NCI-H146 treated with DMSO at 0.1 percent for 48 hours (cell line): ENCODE measurements around the gene CNTNAP4.

Experiments used
- DNase-seq: peaks from one replicate; lab custom pipeline; 2025; ENCODE audit not compliant: unreplicated experiment; lab: John Stamatoyannopoulos, UW

CNTNAP4 gene

GRCh38 chr16:76389126-76389525 lies 111.9 kb downstream of the CNTNAP4 start:
- DNase-seq = no peak

DNA sequence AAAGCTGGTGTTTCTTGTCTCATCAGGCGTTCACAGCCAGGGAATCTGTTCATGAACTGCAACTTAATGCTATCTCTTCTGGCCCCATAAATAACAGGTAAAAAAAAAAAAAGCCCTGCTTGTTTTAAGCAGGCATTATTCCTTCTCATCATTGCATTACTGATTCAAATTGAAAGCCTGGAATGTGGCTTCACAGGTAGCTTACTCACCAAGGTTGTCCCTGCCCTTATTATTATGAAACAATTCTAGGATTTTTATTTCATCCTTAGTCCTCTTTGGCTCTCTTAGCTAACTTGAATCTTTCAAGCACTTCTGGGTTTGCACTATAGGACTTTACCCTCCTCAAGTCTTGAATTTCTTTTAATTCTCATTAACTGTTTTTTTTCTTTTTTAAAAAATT lies 113.3 kb downstream of the CNTNAP4 start:
- no peak for DNase-seq

GRCh38 chr16:76396977-76397376 lies 119.8 kb downstream of the CNTNAP4 start:
- DNase-seq = no peak

DNA sequence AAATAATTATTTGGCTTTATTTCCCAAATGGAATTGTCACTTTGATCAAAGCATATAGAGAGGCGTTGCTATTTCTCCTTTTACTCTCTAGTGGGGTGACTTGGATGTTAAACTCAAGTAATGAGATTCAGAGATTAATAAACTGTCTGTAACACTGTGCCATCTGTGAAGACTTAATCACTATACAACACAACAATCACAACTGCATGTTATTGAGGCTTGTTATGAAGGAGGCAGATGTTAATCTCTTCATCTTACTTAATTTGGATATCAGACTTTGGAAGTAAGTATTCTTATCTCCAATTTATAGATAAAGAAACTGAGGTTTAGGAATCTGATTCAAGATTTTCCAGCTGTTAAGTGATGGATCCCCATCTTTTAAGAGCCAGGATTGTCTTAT lies 132.5 kb downstream of the CNTNAP4 start:
- DNase-seq = no peak

GRCh38 chr16:76421571-76421970 lies 144.4 kb downstream of the CNTNAP4 start:
- DNase-seq = no peak

DNA sequence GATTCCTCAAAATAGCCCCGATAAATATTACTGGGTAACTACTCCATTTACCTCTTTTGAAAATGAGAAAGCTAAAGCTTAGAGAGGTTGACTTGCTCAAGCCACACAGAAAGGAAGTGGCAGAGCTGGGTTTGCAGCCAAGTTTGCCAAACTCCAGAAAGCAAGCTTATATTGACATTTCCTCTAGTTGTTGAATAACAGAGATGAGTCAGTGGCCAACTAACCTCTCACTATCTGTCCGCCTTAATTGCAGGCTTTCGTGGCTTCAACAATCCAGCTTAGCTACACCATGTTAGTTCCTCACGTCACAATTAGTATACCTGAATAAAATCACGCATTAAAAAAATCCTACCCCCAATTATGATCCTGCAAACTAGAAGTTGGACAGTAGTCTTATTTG lies 151.7 kb downstream of the CNTNAP4 start:
- DNase-seq = no peak

DNA sequence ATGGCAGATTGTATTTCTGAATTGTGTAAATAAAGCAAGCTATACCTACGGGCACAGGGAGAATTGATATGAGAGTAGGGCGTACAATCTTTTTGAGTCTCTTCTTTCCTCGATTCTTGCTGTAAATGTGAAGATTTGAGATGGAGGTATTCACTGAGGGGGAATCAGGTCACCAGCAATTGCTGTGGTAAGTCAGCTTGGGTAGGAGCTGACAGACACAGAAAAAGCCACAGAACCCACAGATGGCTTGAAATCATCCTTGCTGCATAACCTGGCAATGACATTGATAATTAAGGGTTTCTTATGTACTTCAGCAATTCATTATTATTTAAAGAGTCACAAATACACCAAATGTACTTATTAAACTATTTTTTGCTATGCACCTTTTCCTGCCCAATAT lies 164.2 kb downstream of the CNTNAP4 start:
- no peak for DNase-seq

GRCh38 chr16:76441876-76442275 lies 164.7 kb downstream of the CNTNAP4 start:
- DNase-seq = no peak

GRCh38 chr16:76443973-76444372 lies 166.8 kb downstream of the CNTNAP4 start:
- no peak for DNase-seq

DNA sequence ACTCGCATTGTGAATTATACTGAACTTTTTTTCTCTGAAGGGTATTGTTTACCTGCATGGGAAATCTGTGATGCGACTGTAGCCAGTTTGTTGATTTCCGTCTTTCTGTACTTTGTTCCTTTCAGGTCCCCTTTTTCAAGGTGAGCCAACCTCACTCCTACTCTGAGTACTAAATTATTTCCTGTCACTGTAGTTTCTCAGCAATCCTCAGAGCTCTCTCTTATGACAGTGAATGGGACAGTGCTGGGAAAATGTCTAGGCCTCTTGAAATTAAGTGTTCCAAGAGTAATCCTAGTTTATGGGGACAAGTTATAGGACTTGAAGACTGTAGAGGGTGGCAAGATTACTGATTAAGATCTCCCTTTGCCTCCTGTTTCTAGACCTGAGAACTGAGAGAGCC lies 167.6 kb downstream of the CNTNAP4 start:
- no peak for DNase-seq

DNA sequence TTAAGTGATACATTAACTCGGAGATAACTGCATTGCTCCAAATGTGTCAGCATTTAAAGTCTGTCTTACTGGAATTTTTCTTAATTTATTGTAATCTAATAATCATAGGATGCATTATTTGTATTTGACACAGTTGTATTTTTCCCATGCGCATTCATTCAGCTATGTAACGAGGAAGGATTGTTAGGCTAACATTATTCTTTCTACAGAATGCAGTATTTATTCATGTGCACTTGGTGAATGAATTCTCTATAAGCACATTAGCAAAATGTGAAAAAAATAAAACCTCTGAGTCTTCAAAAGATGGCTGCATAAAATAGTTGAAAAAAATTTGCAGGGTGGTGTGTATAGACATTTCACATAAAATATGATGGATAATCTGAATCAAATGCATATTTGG lies 168.6 kb downstream of the CNTNAP4 start:
- DNase-seq = no peak

- DNase-seq = no peak
Measured at GRCh38 chr16:76446251-76446650, 169.1 kb downstream of the CNTNAP4 start.

GRCh38 chr16:76450890-76451289 lies 173.7 kb downstream of the CNTNAP4 start:
- no peak for DNase-seq

- no peak for DNase-seq
Measured at GRCh38 chr16:76455257-76455656, 178.1 kb downstream of the CNTNAP4 start.

- no peak for DNase-seq
Measured at GRCh38 chr16:76456016-76456415, 178.8 kb downstream of the CNTNAP4 start.

DNA sequence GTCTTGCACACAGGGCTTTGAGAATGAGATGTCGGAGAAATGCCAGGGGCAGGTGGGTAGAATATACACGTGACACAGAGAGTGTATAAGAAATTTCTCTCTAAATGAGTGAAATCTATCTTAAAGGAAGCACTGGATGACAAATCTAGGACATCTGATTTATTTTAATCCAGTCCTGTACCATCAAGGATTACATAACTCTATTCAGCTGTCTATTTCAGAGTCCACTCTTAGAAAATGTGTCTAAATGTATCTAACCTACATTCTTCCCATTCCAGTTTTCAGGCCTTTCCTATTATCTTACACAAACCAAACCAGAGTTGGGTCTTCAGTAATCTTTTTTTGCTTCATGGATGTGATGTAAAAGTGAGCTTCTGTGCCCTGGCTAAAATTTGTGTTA lies 181.9 kb downstream of the CNTNAP4 start:
- no peak for DNase-seq

DNA sequence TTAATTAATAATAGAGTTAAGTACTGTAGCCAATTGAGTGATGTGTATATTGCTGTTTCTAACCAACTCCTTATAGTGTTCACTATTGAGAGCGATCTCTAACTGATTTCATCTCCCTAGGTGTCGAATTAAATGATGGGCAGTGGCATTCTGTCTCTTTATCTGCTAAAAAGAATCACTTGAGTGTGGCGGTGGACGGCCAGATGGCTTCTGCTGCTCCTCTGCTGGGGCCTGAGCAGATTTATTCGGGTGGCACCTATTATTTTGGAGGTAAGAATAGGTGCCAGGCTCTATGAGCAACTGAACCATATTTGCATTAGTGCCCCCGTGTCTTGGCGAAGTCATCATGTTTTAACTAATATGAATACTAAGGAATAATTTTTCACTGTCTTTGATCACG lies 184.6 kb downstream of the CNTNAP4 start:
- no peak for DNase-seq

- DNase-seq = no peak
Measured at GRCh38 chr16:76464955-76465620, 187.9 kb downstream of the CNTNAP4 start.

DNA sequence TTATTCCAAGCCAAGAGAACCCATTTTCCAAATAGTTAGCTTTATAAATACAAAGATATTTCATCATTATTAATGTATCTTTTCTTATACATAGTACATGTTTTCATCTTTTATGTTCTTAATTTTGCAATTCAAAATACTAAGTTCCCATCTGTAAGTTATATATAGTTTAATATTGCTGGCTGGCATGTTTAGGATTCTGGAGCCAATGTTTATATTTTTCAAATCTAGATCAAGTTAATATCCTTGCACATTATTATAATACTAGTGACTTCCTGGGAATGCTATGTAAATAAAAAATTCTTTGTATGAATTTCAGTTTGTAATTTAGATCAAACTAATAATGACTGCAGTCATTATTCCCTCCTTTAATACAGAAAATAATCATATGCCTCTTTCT lies 189.7 kb downstream of the CNTNAP4 start:
- no peak for DNase-seq

DNA sequence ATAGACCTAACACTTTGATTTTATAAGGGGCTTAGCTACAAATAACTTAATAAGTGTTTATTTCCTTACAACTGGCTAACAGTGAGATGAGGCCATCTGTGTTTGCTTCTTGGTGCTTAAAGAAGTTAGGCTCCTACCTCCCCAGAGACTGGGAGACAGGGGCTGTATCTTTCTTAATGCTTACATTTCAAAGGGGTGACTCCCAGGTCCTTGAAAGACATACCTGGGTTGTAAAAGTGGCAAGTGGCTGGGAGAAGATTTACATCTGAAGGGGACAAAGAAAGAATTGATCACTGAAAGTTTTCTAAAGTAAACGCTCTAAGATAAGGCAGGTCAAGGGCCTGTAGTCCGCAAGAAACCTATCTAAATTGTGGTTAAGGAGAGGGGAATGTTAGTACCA lies 196.8 kb downstream of the CNTNAP4 start:
- no peak for DNase-seq

DNA sequence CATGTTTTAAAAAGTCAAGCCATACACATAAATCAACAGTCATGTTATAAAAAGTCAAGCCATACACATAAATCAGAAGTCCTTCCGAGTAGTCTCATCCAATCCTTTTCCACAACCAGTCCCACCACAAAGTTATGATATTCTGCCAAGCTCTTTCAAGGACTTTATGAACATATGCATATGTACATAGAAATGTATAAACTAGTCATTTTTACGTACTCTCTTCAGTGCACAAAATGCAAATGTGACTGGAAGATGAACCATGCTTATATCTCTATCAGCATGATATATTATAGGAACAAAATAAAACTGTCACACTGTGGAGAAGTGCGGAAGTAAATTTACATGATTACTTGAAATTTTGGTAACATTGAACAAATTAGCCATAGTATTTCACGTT lies 200.9 kb downstream of the CNTNAP4 start:
- DNase-seq = no peak

DNA sequence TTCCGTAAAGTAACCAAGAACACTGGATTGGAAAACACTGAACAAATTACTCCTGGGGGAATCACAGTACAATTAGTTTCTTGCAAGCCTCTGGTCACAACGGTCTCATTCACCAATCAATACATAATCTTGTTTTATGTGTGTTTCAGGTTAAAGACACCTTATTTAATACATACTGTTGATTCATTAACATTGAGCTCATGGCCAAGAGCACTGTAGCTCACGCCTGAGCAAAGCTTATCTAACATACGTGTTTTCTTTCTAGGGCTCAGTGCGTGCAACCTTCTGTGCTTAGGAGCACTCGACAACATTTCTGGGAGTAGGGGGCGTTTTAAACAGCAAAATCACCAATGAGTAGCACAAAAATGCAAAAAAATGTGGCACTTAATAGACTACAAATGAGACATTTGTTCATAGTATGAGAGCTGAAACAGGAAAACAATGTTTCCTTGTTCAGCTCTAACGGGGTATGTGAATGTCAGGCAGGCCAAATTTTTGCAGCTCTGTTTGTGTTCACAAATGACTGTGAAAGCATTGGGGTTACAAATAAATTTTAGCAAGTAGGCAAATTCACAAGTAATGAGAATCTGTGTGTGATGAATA lies 206.2 kb downstream of the CNTNAP4 start:
- no peak for DNase-seq

- DNase-seq = no peak
Measured at GRCh38 chr16:76484020-76484419, 206.8 kb downstream of the CNTNAP4 start.
